GM06990 (cell line): ENCODE results near the gene VTN.

Experiments
- DNase-seq: peaks from one replicate; pipeline ENCODE4 v3.0.0-alpha.2; 2011; ENCODE audit not compliant: insufficient read length; ENCODE audit errors: extremely low read depth
- H3K27me3 ChIP-seq: replicated peaks from 2 replicates; pipeline ENCODE4 v1.6.0; 2011; ENCODE audit warnings: low read length; ENCODE audit not compliant: control insufficient read depth, insufficient read depth
- H3K36me3 ChIP-seq: 2 replicates; pipeline ENCODE4 v1.5.1; 2011; ENCODE audit warnings: low read length; ENCODE audit not compliant: control insufficient read depth, insufficient read depth
- H3K4me3 ChIP-seq: replicated peaks from 2 replicates; pipeline ENCODE4 v1.5.1; 2011; ENCODE audit warnings: low read depth, mild to moderate bottlenecking, control low read depth, low read length
- CTCF ChIP-seq: IDR thresholded peaks from 2 replicates; pipeline ENCODE4 v1.5.1; 2011; ENCODE audit warnings: low read length, control low read depth, mild to moderate bottlenecking, inconsistent platforms; ENCODE audit not compliant: insufficient read depth, poor library complexity, severe bottlenecking

Gene VTN

GRCh38 chr17:28338056-28338768 is 31.9 kb downstream of the VTN start:
- peaks cover 26% of the 10 kb centered on the region for H3K36me3 ChIP-seq
- no peaks in the 10 kb centered on the region for H3K27me3 ChIP-seq
- TF ChIP-seq CTCF = no peak
- no peak for DNase-seq
- H3K4me3 ChIP-seq = no peak overlapping the region

- no peak for TF ChIP-seq CTCF
- H3K4me3 ChIP-seq = peak overlapping the region; percentile 92
- no peak for DNase-seq
- no peaks in the 10 kb centered on the region for H3K27me3 ChIP-seq
- peaks cover 11% of the 10 kb centered on the region for H3K36me3 ChIP-seq
These were observed 33.9 kb downstream of the VTN start for GRCh38 chr17:28335959-28336871.

- H3K36me3 ChIP-seq = peaks cover 11% of the 10 kb centered on the region
- peak; percentile 96 for DNase-seq
- H3K4me3 ChIP-seq = peak within 1 kb of the TSS; percentile 92
- H3K27me3 ChIP-seq = no peaks in the 10 kb centered on the region
- no peak for TF ChIP-seq CTCF
These were observed 34.7 kb downstream of the VTN start, which contains the start of the genes IFT20 and TNFAIP1 for GRCh38 chr17:28335201-28335958. TSS of gene IFT20 (minus strand) at chr17:28335472. CDS start at chr17:28331985, 3,487 bp downstream. TSS of gene TNFAIP1 (plus strand) at chr17:28335761. CDS start at chr17:28339522, 3,761 bp downstream.

GRCh38 chr17:28334666-28335200 is 35.4 kb downstream of the VTN start:
- no peak for TF ChIP-seq CTCF
- Histone ChIP-seq H3K27me3 (no peaks in the 10 kb centered on the region), H3K36me3 (peaks cover 8% of the 10 kb centered on the region), H3K4me3 (peak overlapping the region; percentile 71)
- no peak for DNase-seq

- Histone ChIP-seq H3K27me3 (no peaks in the 10 kb centered on the region), H3K36me3 (peaks cover 4% of the 10 kb centered on the region), H3K4me3 (peak overlapping the region; percentile 71)
- TF ChIP-seq CTCF = no peak
- DNase-seq = no peak
These were observed 35.9 kb downstream of the VTN start for GRCh38 chr17:28334171-28334570.
